Lung (tissue), 13 donors: Measurements from ENCODE around the gene TLR10. TPM values are rescaled to one million over a fixed set of nuclear protein-coding genes. Genes with fewer than 3 reads are reported as not detected.
A peak's percentile ranks its signal among the peaks of the same experiment; 100 is the strongest.

Experiments
- ATAC-seq: fragments of 200-7000 bp; cut with Tn5 transposase; one replicate; pipeline ENCODE4 v1.9.1; 2020; ENCODE audit warnings: moderate number of reproducible peaks; ENCODE audit not compliant: insufficient read depth, low FRiP score
- DNase-seq, 3 donors: peaks; one replicate each; pipeline ENCODE4 v3.0.0-alpha.2; 2013 to 2017
- H3K27ac ChIP-seq, 2 donors: one replicate each; pipeline ENCODE4 v1.5.1; 2013; ENCODE audit warnings: mild to moderate bottlenecking in 2 of 2, moderate library complexity in 2 of 2, control low read depth in 1 of 2, inconsistent platforms in 1 of 2, low read depth in 1 of 2, low read length in 1 of 2
- H3K27me3 ChIP-seq, 3 donors: one replicate each; pipeline ENCODE4 v1.5.1; 2013; ENCODE audit warnings: low read length in 2 of 3; ENCODE audit not compliant: control insufficient read depth in 3 of 3, insufficient read depth in 3 of 3
- H3K36me3 ChIP-seq, 4 donors: one replicate each; pipeline ENCODE4 v1.5.1; 2013; ENCODE audit warnings: low read length in 4 of 4, mild to moderate bottlenecking in 1 of 4, moderate library complexity in 1 of 4; ENCODE audit not compliant: control insufficient read depth in 4 of 4, insufficient read depth in 4 of 4
- H3K4me1 ChIP-seq, 5 donors: one replicate each; pipeline ENCODE4 v1.5.1; 2013; ENCODE audit warnings: low read length in 5 of 5, mild to moderate bottlenecking in 2 of 5, moderate library complexity in 1 of 5; ENCODE audit not compliant: control insufficient read depth in 5 of 5, insufficient read depth in 5 of 5
- H3K4me3 ChIP-seq: one replicate; pipeline ENCODE4 v1.5.1; 2013; ENCODE audit warnings: mild to moderate bottlenecking, control low read depth, moderate library complexity
- H3K9ac ChIP-seq, 2 donors: one replicate each; pipeline ENCODE4 v1.5.1; 2013; ENCODE audit warnings: low read length in 2 of 2, control low read depth in 1 of 2; ENCODE audit not compliant: insufficient read depth in 1 of 2
- H3K9me3 ChIP-seq, 4 donors: one replicate each; pipeline ENCODE4 v1.5.1; 2013; ENCODE audit warnings: low read length in 3 of 4, mild to moderate bottlenecking in 1 of 4, moderate library complexity in 1 of 4; ENCODE audit not compliant: control insufficient read depth in 4 of 4, insufficient read depth in 3 of 4
- WGBS, 2 donors: extraction: QIAGEN DNeasy Blood & Tissue Kit; methylation state at CpG; one replicate each; pipeline ENCODE4 v1.1.7; 2013; 5-methylcytosine and 5-hydroxymethylcytosine counted together
- polyA plus RNA-seq, 2 donors: library from polyadenylated mRNA; stranded (reverse); fragments of 200-250 nt; gene quantifications; one replicate each; pipeline ENCODE4 v1.2.1, GENCODE V29; 2013
- small RNA-seq: library from RNA; depleted of rRNA; stranded (forward); fragments of <200 nt; gene quantifications from one replicate; pipeline ENCODE3, GENCODE V24; 2014; ENCODE audit warnings: low replicate concordance
- total RNA-seq, 2 donors: library from RNA; depleted of rRNA in 1 of 2; stranded (reverse); fragments of >200 nt in 1 of 2; gene quantifications; one replicate each; pipeline ENCODE4 v1.2.1, GENCODE V29; 2014 to 2021
- TF ChIP-seq, protein P1 (sequence below): IDR thresholded peaks from 2 replicates; pipeline ENCODE4 v1.5.1; 2012; ENCODE audit warnings: mild to moderate bottlenecking; ENCODE audit errors: control extremely low read depth, extremely low read depth
- donor health status: control.
- donor health status: control.
- donor health status: Bipolar disorder and iron deficiency.
- donor health status: healthy.
- donor health status: DM: yes; HTN: yes; CAD: no.

TLR10 gene
- total and polyA plus RNA-seq, 4 donors: 0.14 to 4.4 (median 0.60) TPM

DNA sequence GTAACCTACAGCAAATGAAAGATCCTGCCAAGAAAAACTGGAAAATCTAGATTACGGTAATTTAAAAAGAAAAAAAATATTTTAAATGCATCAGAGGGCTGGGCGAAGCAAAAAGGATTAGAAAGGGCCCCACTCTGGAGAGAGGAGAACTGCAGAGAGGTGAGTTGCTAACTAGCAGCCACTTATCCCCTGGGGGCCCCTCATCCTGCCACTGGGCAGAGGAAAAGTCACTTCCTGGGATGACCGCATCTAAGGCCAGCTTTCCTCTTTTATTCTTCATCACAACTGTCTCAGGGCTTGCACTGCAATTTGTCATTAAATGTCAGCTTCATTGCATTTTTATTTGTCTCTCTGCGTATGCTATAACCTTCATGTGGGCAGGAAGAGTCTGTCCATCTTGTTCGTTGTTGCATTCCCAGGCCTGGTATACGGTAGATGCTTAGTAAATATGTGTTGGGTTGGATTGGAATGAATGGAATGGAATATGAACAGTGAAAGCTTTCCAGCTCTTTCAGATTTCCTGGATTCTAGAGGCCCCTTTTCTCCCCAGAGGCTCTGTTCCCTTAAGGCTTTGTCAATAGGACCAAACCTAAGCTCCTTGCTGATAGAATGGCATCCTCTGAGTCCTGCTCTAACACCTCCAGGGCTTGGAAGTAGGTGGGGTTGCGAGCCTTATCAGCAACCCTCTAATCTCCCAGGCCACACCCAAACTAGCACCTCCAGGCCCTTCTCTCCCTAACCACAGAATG, 58.9 kb downstream of the TLR10 start:
- peak in 1 of 3 donors; percentile 48 for DNase-seq
- H3K9me3 ChIP-seq: no peaks in the 10 kb centered on the region
- 68 to 76% methylated on average over 7 of the region's 7 CpGs for WGBS, 2 donors
- no peak overlapping the region for H3K4me3 ChIP-seq
- no peaks in the 10 kb centered on the region for H3K36me3 ChIP-seq
- peaks cover 0 to 11% (median 5%) of the 10 kb centered on the region in 5 donors for H3K4me1 ChIP-seq
- ATAC-seq: no peak
- TF ChIP-seq, protein P1, sequence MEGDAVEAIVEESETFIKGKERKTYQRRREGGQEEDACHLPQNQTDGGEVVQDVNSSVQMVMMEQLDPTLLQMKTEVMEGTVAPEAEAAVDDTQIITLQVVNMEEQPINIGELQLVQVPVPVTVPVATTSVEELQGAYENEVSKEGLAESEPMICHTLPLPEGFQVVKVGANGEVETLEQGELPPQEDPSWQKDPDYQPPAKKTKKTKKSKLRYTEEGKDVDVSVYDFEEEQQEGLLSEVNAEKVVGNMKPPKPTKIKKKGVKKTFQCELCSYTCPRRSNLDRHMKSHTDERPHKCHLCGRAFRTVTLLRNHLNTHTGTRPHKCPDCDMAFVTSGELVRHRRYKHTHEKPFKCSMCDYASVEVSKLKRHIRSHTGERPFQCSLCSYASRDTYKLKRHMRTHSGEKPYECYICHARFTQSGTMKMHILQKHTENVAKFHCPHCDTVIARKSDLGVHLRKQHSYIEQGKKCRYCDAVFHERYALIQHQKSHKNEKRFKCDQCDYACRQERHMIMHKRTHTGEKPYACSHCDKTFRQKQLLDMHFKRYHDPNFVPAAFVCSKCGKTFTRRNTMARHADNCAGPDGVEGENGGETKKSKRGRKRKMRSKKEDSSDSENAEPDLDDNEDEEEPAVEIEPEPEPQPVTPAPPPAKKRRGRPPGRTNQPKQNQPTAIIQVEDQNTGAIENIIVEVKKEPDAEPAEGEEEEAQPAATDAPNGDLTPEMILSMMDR: no peak
- H3K27ac ChIP-seq: no peak overlapping the region
- H3K27me3 ChIP-seq: no peaks in the 10 kb centered on the region
- H3K9ac ChIP-seq: no peak overlapping the region

DNA sequence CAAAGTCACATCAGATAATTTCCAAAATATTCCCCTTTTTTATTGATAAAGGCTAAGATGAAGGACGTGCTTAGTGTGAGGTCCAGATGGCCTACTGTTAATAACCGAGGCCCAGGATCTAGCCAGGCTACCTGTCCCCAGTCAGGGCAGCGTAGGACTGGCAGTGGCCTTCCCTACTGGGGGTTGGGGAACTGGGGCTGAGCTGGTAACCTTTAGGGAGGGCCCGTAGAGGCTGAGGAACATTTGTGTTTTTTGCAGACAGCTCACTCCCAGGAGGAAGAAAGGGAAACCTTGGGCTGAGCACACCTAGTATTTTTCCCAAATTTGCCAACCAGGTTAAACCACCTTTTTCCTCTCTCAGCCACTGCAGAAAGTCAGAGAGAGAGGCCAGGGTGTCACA, 59.7 kb downstream of the TLR10 start:
- TF ChIP-seq, protein P1: no peak
- Histone ChIP-seq H3K4me1 (peaks cover 0 to 11% (median 4%) of the 10 kb centered on the region in 5 donors), H3K36me3 (no peaks in the 10 kb centered on the region), H3K9me3 (no peaks in the 10 kb centered on the region), H3K27me3 (no peaks in the 10 kb centered on the region), H3K9ac (no peak overlapping the region), H3K27ac (no peak overlapping the region), H3K4me3 (no peak overlapping the region)
- 95% methylated on average over 4 of the region's 4 CpGs for WGBS, 2 donors
- DNase-seq (peak in 1 of 3 donors; percentile 14), ATAC-seq (no peak)

Small RNAs within 50 kb of the gene (small RNA-seq; reads per million reads assigned to genes)
- gene RNA5SP158: not detected

Other genes starting within 250 kb of the TLR10 start
- gene KLF3, start 118.8 kb downstream of the TLR10 start, total RNA-seq: 10 to 100 TPM; 53.3 to 53.6 TPM
- 10 to 100 TPM; 14.7 to 25.2 TPM for gene KLF3, start 118.8 kb downstream of the TLR10 start, polyA plus RNA-seq
- gene TLR1, start 21.8 kb upstream of the TLR10 start, total RNA-seq: 10 to 100 TPM; 24.1 to 26.6 TPM
- 10 to 100 TPM in 1 of 2 donors, 1 to 10 TPM in 1; 2.4 to 31.4 TPM for gene TLR1, start 21.8 kb upstream of the TLR10 start, polyA plus RNA-seq
- 1 to 10 TPM; 5.7 to 6.3 TPM for gene TLR6, start 73.8 kb upstream of the TLR10 start, total RNA-seq
- 1 to 10 TPM in 1 of 2 donors, under 1 TPM in 1; 0.53 to 4.3 TPM for gene TLR6, start 73.8 kb upstream of the TLR10 start, polyA plus RNA-seq
- 10 to 100 TPM; 51.2 to 70.0 TPM for gene FAM114A1, start 84.8 kb upstream of the TLR10 start, total RNA-seq
- 10 to 100 TPM in 1 of 2 donors, 1 to 10 TPM in 1; 9.5 to 21.5 TPM for gene FAM114A1, start 84.8 kb upstream of the TLR10 start, polyA plus RNA-seq
- 1 to 10 TPM in 1 of 2 donors, under 1 TPM in 1; 0.95 to 3.5 TPM for gene TMEM156, start 249.4 kb upstream of the TLR10 start, total RNA-seq
- 1 to 10 TPM; 1.1 to 1.3 TPM for gene TMEM156, start 249.4 kb upstream of the TLR10 start, polyA plus RNA-seq